ENCODE measurements around the gene SFXN5.
"Not testable (repeated sequence)": the region's sequence is repeated elsewhere in the genome, so short reads cannot be mapped to it uniquely, and the experiment has no call there.

The SFXN5 gene

DNA sequence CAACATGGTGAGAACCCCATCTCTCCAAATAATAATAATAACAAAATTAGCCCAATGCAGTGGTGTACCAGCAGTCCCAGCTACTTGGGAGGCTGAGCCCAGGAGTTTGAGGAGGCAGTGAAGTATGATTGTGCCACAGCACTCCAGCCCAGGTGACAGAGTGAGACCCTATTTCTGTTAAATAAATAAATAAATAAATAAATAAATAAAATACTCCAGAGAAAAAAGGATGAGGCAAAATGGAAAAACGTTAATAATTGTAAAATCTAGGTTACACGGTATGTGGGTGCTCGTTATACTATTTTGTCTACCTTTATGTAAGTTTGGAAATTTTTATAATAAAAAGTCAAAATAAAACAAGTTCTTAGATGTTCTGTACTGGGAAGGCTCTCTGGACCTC is 162.8 kb downstream of the SFXN5 start:
- ChIA-PET CTCF (no interaction called here), POLR2A (no interaction called here)
- H3K9me3 ChIP-seq (ENCODE audit: control insufficient read depth, insufficient read depth, low read depth, low read length), result no peaks in the 10 kb centered on the region
- no peaks in the 10 kb centered on the region for H3K36me3 ChIP-seq (ENCODE audit: control insufficient read depth in 2 of 2, insufficient read depth in 1 of 2, low read length in 2 of 2)
- H3K4me3 ChIP-seq (ENCODE audit: low read depth, low read length), result no peak overlapping the region
- H3K4me1 ChIP-seq (ENCODE audit: control insufficient read depth, insufficient read depth, low read length), result no peaks in the 10 kb centered on the region
- H3K27ac ChIP-seq (ENCODE audit: extremely low read depth, low read depth, low read length), result no peak overlapping the region
- TF ChIP-seq, protein P1, sequence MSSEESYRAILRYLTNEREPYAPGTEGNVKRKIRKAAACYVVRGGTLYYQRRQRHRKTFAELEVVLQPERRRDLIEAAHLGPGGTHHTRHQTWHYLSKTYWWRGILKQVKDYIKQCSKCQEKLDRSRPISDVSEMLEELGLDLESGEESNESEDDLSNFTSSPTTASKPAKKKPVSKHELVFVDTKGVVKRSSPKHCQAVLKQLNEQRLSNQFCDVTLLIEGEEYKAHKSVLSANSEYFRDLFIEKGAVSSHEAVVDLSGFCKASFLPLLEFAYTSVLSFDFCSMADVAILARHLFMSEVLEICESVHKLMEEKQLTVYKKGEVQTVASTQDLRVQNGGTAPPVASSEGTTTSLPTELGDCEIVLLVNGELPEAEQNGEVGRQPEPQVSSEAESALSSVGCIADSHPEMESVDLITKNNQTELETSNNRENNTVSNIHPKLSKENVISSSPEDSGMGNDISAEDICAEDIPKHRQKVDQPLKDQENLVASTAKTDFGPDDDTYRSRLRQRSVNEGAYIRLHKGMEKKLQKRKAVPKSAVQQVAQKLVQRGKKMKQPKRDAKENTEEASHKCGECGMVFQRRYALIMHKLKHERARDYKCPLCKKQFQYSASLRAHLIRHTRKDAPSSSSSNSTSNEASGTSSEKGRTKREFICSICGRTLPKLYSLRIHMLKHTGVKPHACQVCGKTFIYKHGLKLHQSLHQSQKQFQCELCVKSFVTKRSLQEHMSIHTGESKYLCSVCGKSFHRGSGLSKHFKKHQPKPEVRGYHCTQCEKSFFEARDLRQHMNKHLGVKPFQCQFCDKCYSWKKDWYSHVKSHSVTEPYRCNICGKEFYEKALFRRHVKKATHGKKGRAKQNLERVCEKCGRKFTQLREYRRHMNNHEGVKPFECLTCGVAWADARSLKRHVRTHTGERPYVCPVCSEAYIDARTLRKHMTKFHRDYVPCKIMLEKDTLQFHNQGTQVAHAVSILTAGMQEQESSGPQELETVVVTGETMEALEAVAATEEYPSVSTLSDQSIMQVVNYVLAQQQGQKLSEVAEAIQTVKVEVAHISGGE (tag by site-specific recombination; conservative IDR thresholded peaks at IDR 0.05; ENCODE audit: low read depth), result peak; percentile 28; the same call in 1 of the 2 replicates
- TF ChIP-seq ZNF426 (tag by site-specific recombination; IDR thresholded peaks at IDR 0.05) (peak; percentile 31), ZNF394 (tag by site-specific recombination; IDR thresholded peaks at IDR 0.05; ENCODE audit: borderline replicate concordance) (peak; percentile 50; the same call in 1 of the 2 replicates), SCRT1 (tag by site-specific recombination; IDR thresholded peaks at IDR 0.05; ENCODE audit: borderline replicate concordance) (no peak), ZNF133 (tag by site-specific recombination; IDR thresholded peaks at IDR 0.05) (no peak), SALL2 (tag by site-specific recombination; IDR thresholded peaks at IDR 0.05; ENCODE audit: borderline replicate concordance) (no peak), ZNF341 (tag by site-specific recombination; IDR thresholded peaks at IDR 0.05; ENCODE audit: low read depth) (no peak)
- TF ChIP-seq, protein P2, sequence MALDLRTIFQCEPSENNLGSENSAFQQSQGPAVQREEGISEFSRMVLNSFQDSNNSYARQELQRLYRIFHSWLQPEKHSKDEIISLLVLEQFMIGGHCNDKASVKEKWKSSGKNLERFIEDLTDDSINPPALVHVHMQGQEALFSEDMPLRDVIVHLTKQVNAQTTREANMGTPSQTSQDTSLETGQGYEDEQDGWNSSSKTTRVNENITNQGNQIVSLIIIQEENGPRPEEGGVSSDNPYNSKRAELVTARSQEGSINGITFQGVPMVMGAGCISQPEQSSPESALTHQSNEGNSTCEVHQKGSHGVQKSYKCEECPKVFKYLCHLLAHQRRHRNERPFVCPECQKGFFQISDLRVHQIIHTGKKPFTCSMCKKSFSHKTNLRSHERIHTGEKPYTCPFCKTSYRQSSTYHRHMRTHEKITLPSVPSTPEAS (tag by site-specific recombination; IDR thresholded peaks at IDR 0.05), result no peak

DNA sequence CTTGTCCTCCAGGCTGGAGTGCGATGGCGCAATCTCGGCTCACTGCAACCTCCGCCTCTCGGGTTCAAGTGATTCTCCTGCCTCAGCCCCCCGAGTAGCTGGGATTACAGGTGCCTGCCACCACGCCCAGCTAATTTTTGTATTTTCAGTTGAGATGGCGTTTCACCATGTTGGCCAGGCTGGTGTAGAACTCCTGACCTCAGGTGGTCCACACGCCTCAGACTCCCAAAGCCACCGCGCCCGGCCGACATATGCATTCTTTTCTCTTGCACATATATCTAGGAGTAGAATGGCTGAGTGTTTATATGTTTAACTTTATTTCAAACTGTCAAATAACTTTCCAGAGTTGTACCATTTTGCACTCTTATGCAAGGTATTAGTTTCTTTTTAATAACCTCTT is 164.1 kb downstream of the SFXN5 start:
- POLR2A ChIA-PET, result interaction anchor here (0.7 kb wide), 2 partner anchors 136 to 622 kb away, joined by 4 read pairs; no protein-coding TSS in a partner anchor
- not testable (repeated sequence) for H3K36me3 ChIP-seq (ENCODE audit: control insufficient read depth in 2 of 2, insufficient read depth in 1 of 2, low read length in 2 of 2); H3K27ac ChIP-seq (ENCODE audit: extremely low read depth, low read depth, low read length); H3K4me1 ChIP-seq (ENCODE audit: control insufficient read depth, insufficient read depth, low read length); H3K4me3 ChIP-seq (ENCODE audit: low read depth, low read length); H3K9me3 ChIP-seq (ENCODE audit: control insufficient read depth, insufficient read depth, low read depth, low read length)
- CTCF ChIA-PET, result interaction anchor here (0.9 to 2.0 kb wide), 3 partner anchors 10 to 19 kb away, joined by 4 to 17 read pairs (median 9); no protein-coding TSS in a partner anchor

DNA sequence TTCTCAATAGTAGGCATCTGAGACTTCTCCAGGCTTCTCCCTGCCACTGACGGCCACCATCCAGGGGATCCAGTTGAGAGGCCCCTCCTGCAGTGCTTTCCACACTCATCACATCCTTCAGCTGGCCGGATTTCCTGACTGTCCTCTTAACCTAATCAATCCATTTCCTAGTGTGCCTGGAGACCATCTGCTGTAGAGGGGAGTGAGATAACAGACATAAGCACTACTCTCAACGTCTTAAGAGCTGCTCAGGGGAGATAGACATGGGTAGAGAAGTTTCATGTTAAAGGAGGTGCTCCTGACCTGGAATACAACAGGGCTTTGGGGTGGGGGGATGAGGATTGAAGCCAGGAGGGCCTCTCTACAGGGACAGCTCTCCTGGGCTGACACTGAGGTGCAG is 170.1 kb downstream of the SFXN5 start:
- Histone ChIP-seq H3K4me3 (ENCODE audit: low read depth, low read length) (no peak overlapping the region), H3K4me1 (ENCODE audit: control insufficient read depth, insufficient read depth, low read length) (no peaks in the 10 kb centered on the region), H3K36me3 (ENCODE audit: control insufficient read depth in 2 of 2, insufficient read depth in 1 of 2, low read length in 2 of 2) (no peaks in the 10 kb centered on the region), H3K27ac (ENCODE audit: extremely low read depth, low read depth, low read length) (no peak overlapping the region), H3K9me3 (ENCODE audit: control insufficient read depth, insufficient read depth, low read depth, low read length) (no peaks in the 10 kb centered on the region)
- POLR2A ChIA-PET, result no interaction called here
- CTCF ChIA-PET, result interaction anchor here (1.0 kb wide), 1 partner anchor 9 kb away, joined by 3 read pairs; no protein-coding TSS in a partner anchor
- TF ChIP-seq, protein P3, sequence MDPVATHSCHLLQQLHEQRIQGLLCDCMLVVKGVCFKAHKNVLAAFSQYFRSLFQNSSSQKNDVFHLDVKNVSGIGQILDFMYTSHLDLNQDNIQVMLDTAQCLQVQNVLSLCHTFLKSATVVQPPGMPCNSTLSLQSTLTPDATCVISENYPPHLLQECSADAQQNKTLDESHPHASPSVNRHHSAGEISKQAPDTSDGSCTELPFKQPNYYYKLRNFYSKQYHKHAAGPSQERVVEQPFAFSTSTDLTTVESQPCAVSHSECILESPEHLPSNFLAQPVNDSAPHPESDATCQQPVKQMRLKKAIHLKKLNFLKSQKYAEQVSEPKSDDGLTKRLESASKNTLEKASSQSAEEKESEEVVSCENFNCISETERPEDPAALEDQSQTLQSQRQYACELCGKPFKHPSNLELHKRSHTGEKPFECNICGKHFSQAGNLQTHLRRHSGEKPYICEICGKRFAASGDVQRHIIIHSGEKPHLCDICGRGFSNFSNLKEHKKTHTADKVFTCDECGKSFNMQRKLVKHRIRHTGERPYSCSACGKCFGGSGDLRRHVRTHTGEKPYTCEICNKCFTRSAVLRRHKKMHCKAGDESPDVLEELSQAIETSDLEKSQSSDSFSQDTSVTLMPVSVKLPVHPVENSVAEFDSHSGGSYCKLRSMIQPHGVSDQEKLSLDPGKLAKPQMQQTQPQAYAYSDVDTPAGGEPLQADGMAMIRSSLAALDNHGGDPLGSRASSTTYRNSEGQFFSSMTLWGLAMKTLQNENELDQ (tag by site-specific recombination; IDR thresholded peaks at IDR 0.05; ENCODE audit: low read depth), result no peak
- TF ChIP-seq OVOL3 (tag by site-specific recombination; IDR thresholded peaks at IDR 0.05) (no peak), ZNF324 (tag by site-specific recombination; IDR thresholded peaks at IDR 0.05) (no peak), ZNF211 (tag by site-specific recombination; IDR thresholded peaks at IDR 0.05; ENCODE audit: low read depth) (no peak), BCL11A (tag by site-specific recombination; IDR thresholded peaks at IDR 0.05; ENCODE audit: low read depth) (no peak)
- TF ChIP-seq, protein P4, sequence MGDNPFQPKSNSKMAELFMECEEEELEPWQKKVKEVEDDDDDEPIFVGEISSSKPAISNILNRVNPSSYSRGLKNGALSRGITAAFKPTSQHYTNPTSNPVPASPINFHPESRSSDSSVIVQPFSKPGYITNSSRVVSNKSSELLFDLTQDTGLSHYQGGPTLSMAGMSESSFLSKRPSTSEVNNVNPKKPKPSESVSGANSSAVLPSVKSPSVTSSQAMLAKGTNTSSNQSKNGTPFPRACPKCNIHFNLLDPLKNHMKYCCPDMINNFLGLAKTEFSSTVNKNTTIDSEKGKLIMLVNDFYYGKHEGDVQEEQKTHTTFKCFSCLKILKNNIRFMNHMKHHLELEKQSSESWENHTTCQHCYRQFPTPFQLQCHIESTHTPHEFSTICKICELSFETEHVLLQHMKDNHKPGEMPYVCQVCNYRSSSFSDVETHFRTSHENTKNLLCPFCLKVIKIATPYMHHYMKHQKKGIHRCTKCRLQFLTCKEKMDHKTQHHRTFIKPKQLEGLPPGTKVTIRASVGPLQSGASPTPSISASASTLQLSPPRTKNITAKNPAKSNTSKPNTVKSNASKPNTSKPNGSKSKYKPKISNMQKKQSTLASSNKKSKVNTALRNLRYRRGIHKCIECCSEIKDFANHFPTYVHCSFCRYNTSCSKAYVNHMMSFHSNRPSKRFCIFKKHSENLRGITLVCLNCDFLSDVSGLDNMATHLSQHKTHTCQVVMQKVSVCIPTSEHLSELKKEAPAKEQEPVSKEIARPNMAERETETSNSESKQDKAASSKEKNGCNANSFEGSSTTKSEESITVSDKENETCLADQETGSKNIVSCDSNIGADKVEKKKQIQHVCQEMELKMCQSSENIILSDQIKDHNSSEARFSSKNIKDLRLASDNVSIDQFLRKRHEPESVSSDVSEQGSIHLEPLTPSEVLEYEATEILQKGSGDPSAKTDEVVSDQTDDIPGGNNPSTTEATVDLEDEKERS (tag by site-specific recombination; IDR thresholded peaks at IDR 0.05), result no peak
- TF ChIP-seq, protein P5, sequence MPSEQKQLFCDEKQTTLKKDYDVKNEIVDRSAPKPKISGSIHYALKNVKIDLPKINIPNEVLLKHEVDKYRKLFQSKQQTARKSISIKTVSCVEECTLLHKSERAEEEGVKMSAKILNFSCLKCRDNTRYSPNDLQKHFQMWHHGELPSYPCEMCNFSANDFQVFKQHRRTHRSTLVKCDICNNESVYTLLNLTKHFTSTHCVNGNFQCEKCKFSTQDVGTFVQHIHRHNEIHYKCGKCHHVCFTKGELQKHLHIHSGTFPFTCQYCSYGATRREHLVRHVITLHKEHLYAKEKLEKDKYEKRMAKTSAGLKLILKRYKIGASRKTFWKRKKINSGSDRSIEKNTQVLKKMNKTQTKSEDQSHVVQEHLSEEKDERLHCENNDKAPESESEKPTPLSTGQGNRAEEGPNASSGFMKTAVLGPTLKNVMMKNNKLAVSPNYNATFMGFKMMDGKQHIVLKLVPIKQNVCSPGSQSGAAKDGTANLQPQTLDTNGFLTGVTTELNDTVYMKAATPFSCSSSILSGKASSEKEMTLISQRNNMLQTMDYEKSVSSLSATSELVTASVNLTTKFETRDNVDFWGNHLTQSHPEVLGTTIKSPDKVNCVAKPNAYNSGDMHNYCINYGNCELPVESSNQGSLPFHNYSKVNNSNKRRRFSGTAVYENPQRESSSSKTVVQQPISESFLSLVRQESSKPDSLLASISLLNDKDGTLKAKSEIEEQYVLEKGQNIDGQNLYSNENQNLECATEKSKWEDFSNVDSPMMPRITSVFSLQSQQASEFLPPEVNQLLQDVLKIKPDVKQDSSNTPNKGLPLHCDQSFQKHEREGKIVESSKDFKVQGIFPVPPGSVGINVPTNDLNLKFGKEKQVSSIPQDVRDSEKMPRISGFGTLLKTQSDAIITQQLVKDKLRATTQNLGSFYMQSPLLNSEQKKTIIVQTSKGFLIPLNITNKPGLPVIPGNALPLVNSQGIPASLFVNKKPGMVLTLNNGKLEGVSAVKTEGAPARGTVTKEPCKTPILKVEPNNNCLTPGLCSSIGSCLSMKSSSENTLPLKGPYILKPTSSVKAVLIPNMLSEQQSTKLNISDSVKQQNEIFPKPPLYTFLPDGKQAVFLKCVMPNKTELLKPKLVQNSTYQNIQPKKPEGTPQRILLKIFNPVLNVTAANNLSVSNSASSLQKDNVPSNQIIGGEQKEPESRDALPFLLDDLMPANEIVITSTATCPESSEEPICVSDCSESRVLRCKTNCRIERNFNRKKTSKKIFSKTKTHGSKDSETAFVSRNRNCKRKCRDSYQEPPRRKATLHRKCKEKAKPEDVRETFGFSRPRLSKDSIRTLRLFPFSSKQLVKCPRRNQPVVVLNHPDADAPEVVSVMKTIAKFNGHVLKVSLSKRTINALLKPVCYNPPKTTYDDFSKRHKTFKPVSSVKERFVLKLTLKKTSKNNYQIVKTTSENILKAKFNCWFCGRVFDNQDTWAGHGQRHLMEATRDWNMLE (tag by site-specific recombination; conservative IDR thresholded peaks at IDR 0.05; ENCODE audit: low read depth), result no peak

All from HEK293 (cell line).